Small intestine (tissue), 7 donors: ENCODE measurements around the gene PCP4L1. TPM values are rescaled to one million over a fixed set of nuclear protein-coding genes. Genes with fewer than 3 reads are reported as not detected.
"Not testable (repeated sequence)": the region's sequence is repeated elsewhere in the genome, so short reads cannot be mapped to it uniquely, and the experiment has no call there.

Source experiments
- DNase-seq, 2 donors: peaks; one replicate each; pipeline versions ENCODE4 v3.0.0 to v3.0.0-alpha.2; 2013
- FAIRE-seq: peaks from 2 replicates; lab custom pipeline; 2012; peaks lifted over from hg19 to GRCh38; lab: Jason Lieb, UNC
- H3K27ac ChIP-seq, 3 donors: one replicate each; pipeline ENCODE4 v1.5.1; 2013; ENCODE audit warnings: low read length in 2 of 3, mild to moderate bottlenecking in 2 of 3, control low read depth in 1 of 3, inconsistent platforms in 1 of 3, low read depth in 1 of 3, moderate library complexity in 1 of 3
- H3K27me3 ChIP-seq, 3 donors: one replicate each; pipeline ENCODE4 v1.6.1; 2013; ENCODE audit warnings: low read length in 3 of 3, inconsistent platforms in 1 of 3; ENCODE audit not compliant: control insufficient read depth in 3 of 3, insufficient read depth in 3 of 3
- H3K36me3 ChIP-seq, 3 donors: one replicate each; pipeline ENCODE4 v1.6.1; 2013; ENCODE audit warnings: low read length in 3 of 3, inconsistent platforms in 1 of 3, low read depth in 1 of 3, mild to moderate bottlenecking in 1 of 3, moderate library complexity in 1 of 3; ENCODE audit not compliant: control insufficient read depth in 3 of 3, insufficient read depth in 2 of 3
- H3K4me1 ChIP-seq, 3 donors: one replicate each; pipeline ENCODE4 v1.6.1; 2013; ENCODE audit warnings: low read length in 2 of 3, inconsistent platforms in 1 of 3, low read depth in 1 of 3, mild to moderate bottlenecking in 1 of 3, moderate library complexity in 1 of 3; ENCODE audit not compliant: control insufficient read depth in 3 of 3, insufficient read depth in 2 of 3
- H3K4me3 ChIP-seq, 3 donors: one replicate each; pipeline ENCODE4 v1.5.1; 2013; ENCODE audit warnings: low read length in 3 of 3, control low read depth in 1 of 3, inconsistent platforms in 1 of 3, low read depth in 1 of 3, mild to moderate bottlenecking in 1 of 3, moderate library complexity in 1 of 3
- H3K9me3 ChIP-seq, 2 donors: one replicate each; pipeline ENCODE4 v1.6.1; 2013; ENCODE audit warnings: low read depth in 1 of 2, low read length in 1 of 2; ENCODE audit not compliant: control insufficient read depth in 2 of 2, insufficient read depth in 1 of 2
- WGBS, 3 donors: extraction: QIAGEN DNeasy Blood & Tissue Kit; methylation state at CpG; one replicate each; pipeline ENCODE4 v1.1.7; 2013; 5-methylcytosine and 5-hydroxymethylcytosine counted together
- polyA plus RNA-seq, 4 donors: library from polyadenylated mRNA; stranded (reverse) in 3 of 4; unstranded in 1 of 4; fragments of 200-250 nt in 3 of 4; fragments of 120-200 nt in 1 of 4; gene quantifications; one replicate each; pipeline versions ENCODE4 v1.2.1 to v1.2.3, GENCODE V29; 2013
- donor health status: healthy with polysubstance abuse.
- donor health status: control.
- donor health status: control.
- donor health status: Bipolar disorder and iron deficiency.
- donor health status: healthy.

PCP4L1 gene
- polyA plus RNA-seq, 4 donors, result 2.0 to 2.9 TPM; not detected in 2

DNA sequence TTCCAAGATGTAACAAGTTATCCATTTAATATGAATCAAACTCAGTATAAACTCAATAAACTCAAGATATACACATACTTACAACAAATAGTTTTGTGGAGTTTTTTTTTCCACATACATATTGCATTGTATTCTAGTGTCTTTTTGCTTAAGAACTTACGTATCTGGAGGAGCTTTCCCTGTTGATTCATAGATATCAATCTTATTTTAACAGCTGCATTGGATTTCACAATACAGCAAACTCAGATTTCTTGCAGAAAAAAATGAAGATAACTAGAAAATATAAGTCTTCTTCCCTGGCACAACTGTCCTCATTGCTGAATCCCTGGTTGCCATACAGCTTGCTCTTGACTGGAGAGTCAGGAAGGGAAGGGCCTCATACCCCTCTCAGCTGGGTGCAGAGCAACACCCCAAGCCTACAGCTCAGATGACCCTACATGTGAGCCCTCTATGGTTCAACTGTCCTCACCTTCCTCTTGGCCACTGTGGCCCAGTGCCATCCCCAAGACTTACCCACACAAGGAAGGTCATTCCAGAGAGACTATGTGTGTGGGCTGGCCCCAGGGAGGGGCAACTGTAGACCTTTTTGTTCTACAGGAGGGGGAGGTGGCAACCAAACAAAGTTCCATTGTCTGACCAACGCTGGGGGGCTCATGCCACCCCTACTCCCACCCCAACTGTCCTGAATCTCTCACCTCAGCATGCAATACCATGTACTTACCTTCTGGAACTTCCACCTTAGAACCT, 49.5 kb downstream of the PCP4L1 start:
- WGBS, 3 donors, result 52 to 60% (median 60%) methylated on average over 2 of the region's 2 CpGs
- no peak overlapping the region for H3K4me3 ChIP-seq
- H3K36me3 ChIP-seq, result peaks cover 0 to 2% (median 0%) of the 10 kb centered on the region in 3 donors
- H3K4me1 ChIP-seq, result peaks cover 3 to 13% (median 11%) of the 10 kb centered on the region in 3 donors
- no peaks in the 10 kb centered on the region for H3K9me3 ChIP-seq
- FAIRE-seq (no peak), DNase-seq (no peak)
- peaks cover 0 to 3% (median 0%) of the 10 kb centered on the region in 3 donors for H3K27me3 ChIP-seq
- H3K27ac ChIP-seq, result no peak overlapping the region

DNA sequence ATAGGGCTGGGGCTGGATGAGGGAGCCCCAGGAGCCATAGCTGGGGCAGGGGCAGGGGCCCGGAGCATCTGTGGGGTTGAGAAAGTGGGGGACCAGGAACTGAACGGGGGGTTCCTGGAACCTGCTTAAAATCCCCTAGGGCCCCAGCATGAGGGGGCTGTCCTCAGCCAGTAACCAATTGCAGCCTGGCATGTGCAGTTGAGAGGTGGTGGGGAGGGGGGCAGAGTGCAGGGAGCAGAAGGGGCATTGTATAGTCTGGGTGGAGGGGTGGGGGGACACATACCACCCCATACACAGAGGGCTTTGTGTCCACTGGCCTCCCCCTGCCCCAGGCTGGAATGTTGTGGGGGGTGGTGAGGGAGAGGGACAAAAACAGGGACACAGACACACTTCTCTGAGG, 51.3 kb downstream of the PCP4L1 start, which contains the start of gene MPZ:
TSS of gene MPZ (minus strand) at position 101 of the 400 bp plus-strand sequence. CDS start at position 38, 63 bp downstream.
- Histone ChIP-seq H3K4me3 (no peak within 1 kb of the TSS), H3K36me3 (no peaks in the 10 kb centered on the region), H3K9me3 (no peaks in the 10 kb centered on the region), H3K27ac (no peak within 1 kb of the TSS), H3K4me1 (peaks cover 3 to 11% (median 10%) of the 10 kb centered on the region in 3 donors), H3K27me3 (peaks cover 0 to 3% (median 0%) of the 10 kb centered on the region in 3 donors)
- DNase-seq (no peak), FAIRE-seq (no peak)
- WGBS, 3 donors, result 53 to 57% (median 54%) methylated on average over 2 of the region's 2 CpGs

DNA sequence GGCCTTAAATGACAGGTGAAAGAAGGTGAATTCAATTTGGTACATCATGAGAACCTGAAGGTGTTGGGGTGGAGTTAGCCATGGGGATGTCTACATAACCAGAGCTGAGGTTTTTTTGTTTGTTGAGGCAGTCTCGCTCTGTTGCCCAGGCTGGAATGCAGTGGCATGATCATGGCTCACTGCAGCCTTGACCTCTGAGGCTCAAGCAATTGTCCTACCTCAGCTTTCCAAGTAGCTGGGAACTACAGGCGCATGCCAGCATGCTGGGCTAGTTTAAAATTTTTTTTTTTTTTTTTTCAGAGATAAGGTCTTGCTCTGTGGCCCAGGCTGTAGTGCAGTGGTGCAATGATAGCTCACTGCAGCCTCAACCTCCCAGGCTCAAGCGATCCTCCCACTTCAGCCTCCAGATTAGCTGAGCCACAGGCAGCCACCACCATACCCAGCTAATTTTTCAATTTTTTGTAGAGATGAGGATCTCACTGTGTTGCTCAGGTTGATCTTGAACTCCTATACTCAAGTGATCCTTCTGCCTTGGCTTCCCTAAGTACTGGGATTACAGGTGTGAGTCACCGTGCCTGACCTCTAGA, 53.1 kb downstream of the PCP4L1 start:
- peaks cover 0 to 5% (median 4%) of the 10 kb centered on the region in 3 donors for H3K4me1 ChIP-seq
- peaks cover 0 to 3% (median 0%) of the 10 kb centered on the region in 3 donors for H3K27me3 ChIP-seq
- DNase-seq (no peak), FAIRE-seq (no peak)
- H3K27ac ChIP-seq, result no peak overlapping the region
- 89 to 93% (median 92%) methylated on average over 4 of the region's 4 CpGs for WGBS, 3 donors
- H3K4me3 ChIP-seq, result no peak overlapping the region
- no peaks in the 10 kb centered on the region for H3K36me3 ChIP-seq
- H3K9me3 ChIP-seq, result no peaks in the 10 kb centered on the region

DNA sequence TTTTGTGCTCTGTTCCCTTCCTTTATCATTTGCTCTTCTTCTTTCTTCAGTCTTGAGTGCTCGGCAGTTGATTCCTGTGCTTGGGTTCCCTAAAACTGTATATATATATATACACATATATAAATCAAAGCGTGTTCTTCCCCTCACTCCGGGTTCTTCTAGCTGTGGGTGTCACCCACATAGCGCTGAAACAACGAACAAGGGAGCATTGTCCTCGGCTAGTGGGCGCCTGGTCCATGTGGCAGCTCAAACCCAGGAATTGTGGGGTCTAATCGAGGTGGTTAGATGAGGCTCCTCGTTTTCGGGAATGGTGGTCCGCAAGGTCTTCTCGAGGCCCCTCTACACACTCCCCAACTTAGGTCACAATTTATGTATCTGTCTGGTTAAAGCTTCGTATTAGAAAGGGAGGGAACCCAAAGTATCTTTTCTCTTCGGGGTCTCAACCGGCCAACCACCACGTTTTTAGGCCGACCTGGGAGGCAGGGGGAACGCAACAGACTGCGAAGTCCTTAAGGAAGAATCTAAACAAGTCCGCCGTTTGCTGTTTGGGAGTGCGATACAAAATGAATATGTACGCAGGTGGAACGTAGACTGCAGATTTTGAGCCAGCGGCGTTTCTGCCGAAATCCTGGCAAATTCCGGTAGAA, 55.1 kb downstream of the PCP4L1 start:
- DNase-seq (no peak), FAIRE-seq (no peak)
- peak overlapping the region; percentile 82 to 97 (median 95) for H3K27ac ChIP-seq

DNA sequence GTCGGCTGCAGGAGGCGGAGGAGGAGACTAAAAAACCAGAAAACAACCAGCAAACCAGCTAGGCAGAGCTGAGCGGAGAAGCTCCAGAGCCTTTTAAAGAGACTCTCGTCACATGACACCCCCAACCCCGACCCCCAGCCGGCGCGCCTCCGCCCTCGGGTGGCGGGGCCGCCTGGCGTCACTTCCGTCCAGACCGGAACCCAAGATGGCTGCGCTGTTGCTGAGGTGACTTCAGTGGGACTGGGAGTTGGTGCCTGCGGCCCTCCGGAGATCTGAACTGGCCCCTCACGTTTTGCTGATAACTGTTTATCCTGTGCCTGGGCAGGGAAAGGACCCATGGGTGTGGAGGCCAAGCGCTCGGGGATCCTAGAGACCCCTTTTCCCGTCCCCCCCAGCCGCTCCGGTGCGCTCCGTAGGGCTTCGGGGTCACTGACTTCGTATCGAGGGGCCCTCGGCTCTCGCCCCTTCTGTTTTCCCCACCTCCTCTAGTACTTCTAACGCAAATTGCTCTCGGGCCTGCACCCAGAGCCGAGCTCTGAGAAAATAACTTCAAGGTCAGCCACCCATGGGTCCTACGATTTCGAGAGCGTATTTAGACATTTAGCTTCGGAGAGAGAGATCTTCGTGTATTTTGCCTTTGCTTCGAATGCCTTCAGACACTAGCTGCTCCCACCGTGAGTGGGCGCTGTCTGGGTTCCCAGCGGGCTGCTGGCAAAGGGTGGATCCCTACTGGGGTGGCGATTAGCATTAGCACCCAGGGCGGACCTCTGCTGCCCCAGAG, 55.8 kb downstream of the PCP4L1 start, which contains the start of gene SDHC:
TSS of gene SDHC (plus strand) at position 181 of the 781 bp plus-strand sequence. CDS start at position 206, 25 bp downstream.
- Histone ChIP-seq H3K4me1 (peaks cover under 1 to 5% (median 3%) of the 10 kb centered on the region in 3 donors), H3K27ac (peak within 1 kb of the TSS; percentile 82 to 97 (median 95)), H3K27me3 (peaks cover 0 to 3% (median 0%) of the 10 kb centered on the region in 3 donors), H3K4me3 (peak within 1 kb of the TSS; percentile 66 to 99 (median 67)), H3K36me3 (no peaks in the 10 kb centered on the region), H3K9me3 (no peaks in the 10 kb centered on the region)
- 0 to 2% (median 1%) methylated on average over 35 to 45 of the region's 45 CpGs for WGBS, 3 donors
- DNase-seq (peak; percentile 86 to 95), FAIRE-seq (no peak)

More for the DNA sequence above, 55.1 kb downstream of the PCP4L1 start:
- peak overlapping the region; percentile 66 to 99 (median 67) for H3K4me3 ChIP-seq
- peaks cover 0 to 3% (median 0%) of the 10 kb centered on the region in 3 donors for H3K27me3 ChIP-seq
- whole genome bisulfite sequencing, 3 donors, result 7 to 32% (median 15%) methylated on average over 28 of the region's 28 CpGs
- no peaks in the 10 kb centered on the region for H3K36me3 ChIP-seq
- H3K9me3 ChIP-seq, result no peaks in the 10 kb centered on the region
- H3K4me1 ChIP-seq, result peaks cover 0 to 5% (median 3%) of the 10 kb centered on the region in 3 donors

DNA sequence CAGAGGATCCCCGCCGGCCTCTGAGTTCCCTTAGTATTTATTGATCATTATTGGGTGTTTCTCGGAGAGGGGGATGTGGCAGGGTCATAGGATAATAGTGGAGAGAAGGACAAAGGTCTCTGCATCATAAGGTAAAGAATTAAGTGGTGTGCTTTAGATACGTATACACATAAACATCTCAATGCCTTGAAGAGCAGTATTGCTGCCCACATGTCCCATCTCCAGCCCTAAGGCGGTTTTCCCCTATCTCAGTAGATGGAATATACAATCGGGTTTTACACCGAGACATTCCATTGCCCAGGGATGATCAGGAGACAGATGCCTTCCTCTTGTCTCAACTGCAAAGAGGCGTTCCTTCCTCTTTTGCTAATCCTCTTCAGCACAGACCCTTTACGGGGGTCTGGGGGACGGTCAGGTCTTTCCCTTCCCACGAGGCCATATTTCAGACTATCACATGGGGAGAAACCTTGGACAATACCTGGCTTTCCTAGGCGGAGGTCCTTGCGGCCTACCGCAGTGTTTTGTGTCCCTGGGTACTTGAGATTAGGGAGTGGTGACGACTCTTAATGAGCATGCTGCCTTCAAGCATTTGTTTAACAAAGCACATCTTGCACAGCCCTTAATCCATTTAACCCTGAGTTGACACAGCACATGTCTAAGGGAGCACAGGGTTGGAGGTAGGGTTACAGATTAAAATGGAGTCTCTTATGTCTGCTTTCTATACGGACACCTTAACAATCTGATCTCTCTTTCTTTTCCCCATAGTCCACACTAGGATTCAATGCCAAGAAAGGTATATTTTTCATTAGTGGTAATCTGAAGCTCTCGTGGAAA, 57.5 kb downstream of the PCP4L1 start:
- not testable (repeated sequence) for H3K4me3 ChIP-seq, DNase-seq, H3K9me3 ChIP-seq, H3K27me3 ChIP-seq, H3K4me1 ChIP-seq, FAIRE-seq, H3K36me3 ChIP-seq, H3K27ac ChIP-seq
- WGBS, 3 donors, result 74 to 78% (median 75%) methylated on average over 17 of the region's 17 CpGs

DNA sequence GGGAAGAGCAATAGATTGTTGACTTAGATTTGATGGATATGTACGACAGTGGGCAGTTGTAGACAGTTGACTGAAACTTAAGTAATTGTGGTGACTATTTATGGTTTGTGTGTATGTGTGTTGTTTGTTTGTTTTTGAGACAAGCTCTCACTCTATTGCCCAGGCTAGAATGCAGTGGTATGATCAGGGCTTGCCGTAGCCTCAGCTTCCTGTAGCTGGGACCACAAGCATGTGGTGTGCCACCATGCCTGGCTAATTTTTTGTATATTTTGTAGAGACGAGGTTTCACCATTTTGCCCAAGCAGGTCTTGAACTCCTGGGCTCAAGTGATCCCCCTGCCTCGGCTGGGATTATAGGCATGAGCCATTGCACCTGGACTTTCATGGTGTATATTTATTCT, 65.5 kb downstream of the PCP4L1 start:
- Histone ChIP-seq H3K9me3 (no peaks in the 10 kb centered on the region), H3K4me1 (peaks cover 0 to 2% (median 0%) of the 10 kb centered on the region in 3 donors), H3K27me3 (no peaks in the 10 kb centered on the region), H3K36me3 (peaks cover 8 to 37% (median 11%) of the 10 kb centered on the region in 3 donors), H3K27ac (no peak overlapping the region), H3K4me3 (no peak overlapping the region)
- FAIRE-seq, result no peak
- DNase-seq, result no peak
- WGBS, 3 donors, result 73 to 84% (median 78%) methylated on average over 4 of the region's 4 CpGs
